ENCODE data around the gene AUTS2. TPM values are rescaled to one million over a fixed set of nuclear protein-coding genes. Genes with fewer than 3 reads are reported as not detected.

AUTS2 gene
- total RNA-seq, 1 experiment from 2014 or later, result 4.6 TPM

DNA sequence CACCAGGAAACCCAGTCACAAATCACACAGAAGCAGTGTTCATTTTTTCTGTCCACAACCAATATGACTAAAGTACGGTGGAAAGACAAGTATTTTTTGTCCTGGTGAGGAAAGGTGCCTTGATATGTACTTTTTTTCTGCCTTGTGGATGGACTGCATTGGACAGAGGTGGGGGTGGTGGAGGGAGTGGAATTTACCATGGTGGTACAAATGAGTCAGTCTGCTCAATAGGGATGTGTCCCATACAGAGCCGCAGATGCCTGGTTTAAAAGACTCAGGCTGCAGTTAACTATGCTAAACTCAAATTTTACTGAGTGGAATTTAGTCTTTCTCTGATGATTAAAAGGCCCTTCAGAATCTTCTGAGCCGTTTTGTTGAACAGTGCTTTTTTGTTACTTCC lies 859.2 kb downstream of the AUTS2 start:
- DNase-seq (ENCODE audit: low read depth), result no peak

- no peak for DNase-seq (ENCODE audit: low read depth)
Measured at GRCh38 chr7:70457883-70458680, 859.8 kb downstream of the AUTS2 start.

DNA sequence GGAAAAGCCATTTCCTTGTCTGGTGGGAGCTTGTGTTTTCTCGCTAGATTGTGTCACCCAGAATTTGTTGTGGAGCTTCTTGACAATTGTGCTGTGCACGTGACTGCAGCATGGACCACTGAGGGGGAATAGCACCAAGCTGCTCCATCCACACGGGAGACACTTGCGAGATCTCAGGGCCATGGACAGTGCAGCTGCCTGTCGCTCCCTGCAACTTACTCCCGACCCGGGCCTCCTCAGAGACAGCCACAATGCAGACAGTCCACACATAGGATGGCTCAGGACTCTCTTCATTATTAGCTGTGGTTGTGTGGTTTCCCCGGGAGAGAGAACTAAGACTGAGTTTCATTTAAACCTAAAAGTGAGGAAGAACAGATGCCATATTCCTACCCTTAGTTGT lies 860.5 kb downstream of the AUTS2 start:
- no peak for DNase-seq (ENCODE audit: low read depth)

DNA sequence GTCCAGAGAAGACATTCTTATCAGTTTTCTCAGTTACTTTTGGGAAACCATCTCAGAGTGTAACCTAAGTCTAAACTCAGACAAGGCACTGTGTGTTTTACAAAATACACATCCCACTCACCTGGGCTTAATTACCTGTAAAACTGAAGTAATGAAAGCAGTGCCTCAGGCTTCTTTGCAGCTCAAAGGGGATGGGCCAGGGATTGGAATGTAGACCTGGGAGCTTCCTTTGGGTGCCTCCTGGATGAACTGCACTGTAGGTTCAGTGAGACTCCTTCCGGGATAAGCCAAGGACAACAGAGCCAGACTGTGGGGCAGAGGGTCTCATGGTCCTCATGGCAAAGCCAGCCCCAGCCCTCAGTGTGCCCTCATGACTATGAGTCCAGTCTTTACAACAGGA lies 861.3 kb downstream of the AUTS2 start:
- no peak for DNase-seq (ENCODE audit: low read depth)

DNA sequence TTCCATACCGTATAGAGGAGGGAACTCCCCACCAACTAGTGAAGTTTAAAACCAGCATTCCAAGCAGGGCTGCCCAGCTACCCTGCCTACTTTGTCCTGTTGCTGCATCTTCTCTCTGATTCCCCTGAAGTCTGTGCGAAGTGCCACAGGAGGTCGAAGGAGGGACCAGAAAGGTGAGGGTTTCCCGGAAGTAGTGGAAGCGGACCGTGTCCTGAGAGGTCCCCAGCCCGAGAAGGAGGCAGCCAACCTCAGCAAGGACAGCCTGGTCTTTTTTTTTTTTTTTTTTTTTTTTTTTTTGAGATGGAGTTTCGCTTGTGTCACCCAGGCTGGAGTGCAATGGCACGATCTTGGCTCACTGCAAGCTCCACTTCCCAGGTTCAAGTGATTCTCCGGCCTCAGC lies 861.8 kb downstream of the AUTS2 start:
- DNase-seq (ENCODE audit: low read depth), result no peak

GRCh38 chr7:70460562-70460961 lies 862.3 kb downstream of the AUTS2 start:
- DNase-seq (ENCODE audit: low read depth), result no peak

DNA sequence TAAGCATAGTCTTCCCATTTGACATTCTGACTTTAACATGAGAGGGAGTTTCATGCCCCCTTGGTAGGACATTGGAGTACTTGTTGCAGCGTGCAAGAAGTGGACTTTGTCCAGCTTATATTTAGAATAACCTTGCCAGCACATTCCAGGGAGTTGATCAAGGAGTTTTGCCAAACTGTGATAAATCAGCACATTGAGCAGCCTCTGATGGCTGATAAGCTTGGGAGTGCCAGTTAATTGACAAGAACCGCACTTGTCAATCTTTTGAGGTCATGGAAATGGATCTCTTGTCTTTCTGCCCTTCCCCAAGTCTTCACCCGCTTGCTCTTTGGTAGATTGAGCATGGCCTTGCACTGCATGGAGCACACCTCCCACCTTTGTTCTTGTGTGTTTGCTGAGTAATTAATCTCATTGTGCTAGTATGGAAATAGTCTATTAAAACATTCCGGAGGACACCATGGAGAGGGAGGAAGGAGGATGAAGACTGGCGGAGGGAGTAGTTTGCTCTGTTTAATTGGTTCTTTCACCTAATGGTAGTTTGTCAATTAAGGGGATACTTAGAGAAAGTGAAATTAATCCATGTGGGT lies 865.2 kb downstream of the AUTS2 start:
- DNase-seq (ENCODE audit: low read depth), result no peak

GRCh38 chr7:70466725-70467364 lies 868.6 kb downstream of the AUTS2 start:
- DNase-seq (ENCODE audit: low read depth), result no peak

GRCh38 chr7:70470746-70471145 lies 872.5 kb downstream of the AUTS2 start:
- no peak for DNase-seq (ENCODE audit: low read depth)

DNA sequence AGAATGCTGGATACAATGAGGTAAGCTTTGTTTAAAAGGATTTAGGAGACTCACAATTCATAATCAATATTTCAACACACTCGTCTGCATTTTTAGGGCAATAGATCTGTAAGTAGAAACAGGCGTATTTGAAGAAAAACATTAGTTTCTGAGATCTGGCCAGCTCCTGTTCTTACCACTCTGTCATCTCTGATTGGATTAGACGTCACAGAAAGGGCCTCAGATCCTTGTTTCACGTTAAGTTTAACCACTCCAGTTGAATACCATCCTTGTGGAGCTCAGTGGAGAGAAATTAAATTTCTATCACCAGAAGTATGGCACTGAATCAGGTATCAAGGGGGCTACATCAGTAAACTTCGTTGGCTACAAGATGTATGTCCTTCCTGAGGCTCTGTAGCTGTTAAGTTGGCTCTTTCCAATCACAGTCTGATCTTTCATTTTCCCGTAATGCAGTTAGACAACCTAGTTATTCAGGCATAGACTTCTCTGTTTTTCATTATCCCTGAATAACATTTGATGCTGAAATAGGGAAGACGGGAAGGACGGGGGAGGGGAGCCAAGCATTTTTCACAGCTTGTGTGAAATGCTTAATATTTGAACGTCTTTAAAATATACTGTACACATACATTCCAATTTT lies 874.4 kb downstream of the AUTS2 start:
- no peak for DNase-seq (ENCODE audit: low read depth)

GRCh38 chr7:70474639-70475234 lies 876.5 kb downstream of the AUTS2 start:
- no peak for DNase-seq (ENCODE audit: low read depth)

- DNase-seq (ENCODE audit: low read depth), result no peak
Measured at GRCh38 chr7:70477036-70478010, 879.0 kb downstream of the AUTS2 start.

- no peak for DNase-seq (ENCODE audit: low read depth)
Measured at GRCh38 chr7:70479153-70480021, 881.1 kb downstream of the AUTS2 start.

- DNase-seq (ENCODE audit: low read depth), result no peak
Measured at GRCh38 chr7:70480927-70481569, 882.8 kb downstream of the AUTS2 start.

GRCh38 chr7:70481570-70482123 lies 883.4 kb downstream of the AUTS2 start:
- no peak for DNase-seq (ENCODE audit: low read depth)

- no peak for DNase-seq (ENCODE audit: low read depth)
Measured at GRCh38 chr7:70484255-70484654, 886.0 kb downstream of the AUTS2 start.

GRCh38 chr7:70486977-70487376 lies 888.7 kb downstream of the AUTS2 start:
- no peak for DNase-seq (ENCODE audit: low read depth)

- no peak for DNase-seq (ENCODE audit: low read depth)
Measured at GRCh38 chr7:70487428-70487827, 889.2 kb downstream of the AUTS2 start.

- DNase-seq (ENCODE audit: low read depth), result no peak
Measured at GRCh38 chr7:70487886-70488285, 889.6 kb downstream of the AUTS2 start.

Measured in LHCN-M2 (cell line).